ENCODE data around the gene LY6G6F.

DNA sequence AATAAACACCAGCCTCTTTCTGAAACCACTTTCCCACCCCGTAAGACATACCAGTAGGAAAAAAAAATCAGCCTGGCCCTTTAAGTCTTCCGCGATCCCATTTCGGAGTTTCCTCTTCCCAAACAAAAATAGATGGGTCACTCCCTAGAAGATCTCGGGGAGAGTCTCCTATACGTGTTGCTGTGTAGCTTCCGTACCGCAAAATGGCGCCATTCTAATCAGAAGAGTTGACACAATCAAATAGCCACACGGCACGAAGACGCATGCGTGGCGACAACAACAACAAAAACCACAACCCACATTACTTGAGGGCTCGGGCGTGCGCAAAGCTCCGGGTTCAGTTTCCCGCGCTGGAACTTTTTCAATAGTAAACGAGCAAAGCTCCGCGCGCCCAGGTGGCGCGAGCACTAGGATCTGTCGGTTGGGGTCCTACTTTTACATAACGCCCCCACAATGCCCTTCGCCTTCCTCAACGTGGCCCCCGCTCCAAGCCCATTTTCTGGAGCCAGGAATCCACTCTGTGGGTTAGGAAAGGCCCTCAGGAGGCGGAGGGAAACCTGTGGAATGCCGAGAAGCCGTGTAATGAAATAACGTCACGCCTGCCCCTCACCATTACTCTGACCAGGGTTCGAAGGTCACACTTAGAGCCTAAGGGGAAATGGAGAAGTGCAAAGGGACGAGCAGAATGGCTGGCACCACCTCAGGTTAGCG, 41.7 kb upstream of the LY6G6F start, which contains the start of gene GPANK1:
- TF ChIP-seq, protein P1, sequence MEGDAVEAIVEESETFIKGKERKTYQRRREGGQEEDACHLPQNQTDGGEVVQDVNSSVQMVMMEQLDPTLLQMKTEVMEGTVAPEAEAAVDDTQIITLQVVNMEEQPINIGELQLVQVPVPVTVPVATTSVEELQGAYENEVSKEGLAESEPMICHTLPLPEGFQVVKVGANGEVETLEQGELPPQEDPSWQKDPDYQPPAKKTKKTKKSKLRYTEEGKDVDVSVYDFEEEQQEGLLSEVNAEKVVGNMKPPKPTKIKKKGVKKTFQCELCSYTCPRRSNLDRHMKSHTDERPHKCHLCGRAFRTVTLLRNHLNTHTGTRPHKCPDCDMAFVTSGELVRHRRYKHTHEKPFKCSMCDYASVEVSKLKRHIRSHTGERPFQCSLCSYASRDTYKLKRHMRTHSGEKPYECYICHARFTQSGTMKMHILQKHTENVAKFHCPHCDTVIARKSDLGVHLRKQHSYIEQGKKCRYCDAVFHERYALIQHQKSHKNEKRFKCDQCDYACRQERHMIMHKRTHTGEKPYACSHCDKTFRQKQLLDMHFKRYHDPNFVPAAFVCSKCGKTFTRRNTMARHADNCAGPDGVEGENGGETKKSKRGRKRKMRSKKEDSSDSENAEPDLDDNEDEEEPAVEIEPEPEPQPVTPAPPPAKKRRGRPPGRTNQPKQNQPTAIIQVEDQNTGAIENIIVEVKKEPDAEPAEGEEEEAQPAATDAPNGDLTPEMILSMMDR (IDR thresholded peaks at IDR 0.05; ENCODE audit: insufficient read depth, low read depth, low read length): no peak
- no peak for TF ChIP-seq EZH2 (IDR thresholded peaks at IDR 0.05; ENCODE audit: insufficient read depth, low read length)

Data from astrocyte (in vitro differentiated cells and primary cell).